NCI-H2081 treated with DMSO at 0.1 percent for 48 hours (cell line): ENCODE results near the gene MED20.
"Not testable (repeated sequence)": the region's sequence is repeated elsewhere in the genome, so short reads cannot be mapped to it uniquely, and the experiment has no call there.

Experiments used
- DNase-seq: peaks from one replicate; lab custom pipeline; 2025; lab: John Stamatoyannopoulos, UW

The MED20 gene

GRCh38 chr6:41920921-41921711 is at the start of gene MED20, which contains the start of gene BYSL:
MED20 (minus strand) TSS chr6:41921139; CDS start chr6:41921018, 121 bp downstream.
BYSL (plus strand) TSS chr6:41921499; CDS start chr6:41921563, 64 bp downstream.
- DNase-seq, result peak; percentile 69

- DNase-seq, result no peak
Measured at GRCh38 chr6:41970436-41970846, 49.5 kb upstream of the MED20 start.

- no peak for DNase-seq
Measured at GRCh38 chr6:41967312-41968287, 46.7 kb upstream of the MED20 start.

GRCh38 chr6:41966961-41967311 is 46.0 kb upstream of the MED20 start:
- no peak for DNase-seq

DNA sequence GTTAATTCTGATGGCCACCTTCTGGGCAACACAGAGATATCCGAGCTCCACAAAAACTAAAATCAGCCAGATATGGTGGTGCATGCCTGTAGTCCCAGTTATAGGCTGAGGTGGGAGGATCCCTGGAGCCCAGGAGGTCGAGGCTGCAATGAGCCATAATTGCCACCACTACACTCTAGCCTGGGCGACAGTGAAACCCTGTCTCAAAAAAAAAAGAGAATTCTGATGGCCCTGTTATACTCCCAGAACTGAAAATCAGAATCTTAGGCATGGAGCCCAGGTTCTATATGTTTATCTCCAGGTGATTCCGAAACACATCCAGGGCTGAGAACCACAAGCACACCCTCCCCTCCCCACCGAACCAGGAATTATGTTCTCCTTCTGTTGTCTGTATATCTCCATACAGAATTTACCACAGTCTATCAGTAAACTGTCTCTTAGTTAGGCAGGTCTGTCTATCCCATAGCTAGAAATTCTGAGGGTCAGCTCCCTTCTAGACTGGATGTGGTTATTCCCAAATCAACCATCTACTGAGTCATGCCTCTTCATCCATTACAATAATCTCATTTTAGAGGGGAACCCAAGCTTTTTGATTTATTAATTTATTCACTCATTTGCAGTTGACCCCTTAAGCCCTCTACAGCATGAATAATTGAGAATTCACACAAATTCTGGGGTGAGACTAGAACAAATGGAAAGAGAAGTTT is 45.4 kb upstream of the MED20 start:
- DNase-seq, result no peak

GRCh38 chr6:41965429-41966213 is 44.7 kb upstream of the MED20 start:
- DNase-seq, result no peak

GRCh38 chr6:41964201-41964887 is 43.4 kb upstream of the MED20 start:
- no peak for DNase-seq

GRCh38 chr6:41963371-41963770 is 42.4 kb upstream of the MED20 start:
- DNase-seq, result no peak

- DNase-seq, result no peak
Measured at GRCh38 chr6:41960028-41960427, 39.1 kb upstream of the MED20 start.

- DNase-seq, result no peak
Measured at GRCh38 chr6:41958022-41958856, 37.3 kb upstream of the MED20 start.

- no peak for DNase-seq
Measured at GRCh38 chr6:41957117-41957516, 36.2 kb upstream of the MED20 start.

DNA sequence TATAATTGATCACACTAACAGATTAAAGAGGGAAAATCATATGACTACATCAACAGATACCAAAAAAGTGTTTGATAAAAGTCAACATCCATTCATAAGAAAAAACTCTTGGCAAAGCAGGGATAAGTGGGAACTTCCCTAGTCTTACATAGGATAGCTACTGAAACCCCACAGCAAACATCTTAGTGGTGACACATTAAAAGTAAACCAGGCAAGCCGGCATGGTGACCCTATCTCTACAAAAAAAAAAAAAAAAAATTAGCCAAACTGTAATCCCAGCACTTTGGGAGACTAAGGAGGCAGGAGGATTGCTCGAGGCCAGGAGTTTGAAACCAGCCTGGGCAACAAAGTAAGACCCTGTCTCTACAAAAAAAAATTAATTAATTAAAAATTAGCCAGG is 34.5 kb upstream of the MED20 start:
- no peak for DNase-seq

GRCh38 chr6:41954668-41955067 is 33.7 kb upstream of the MED20 start:
- DNase-seq, result no peak

DNA sequence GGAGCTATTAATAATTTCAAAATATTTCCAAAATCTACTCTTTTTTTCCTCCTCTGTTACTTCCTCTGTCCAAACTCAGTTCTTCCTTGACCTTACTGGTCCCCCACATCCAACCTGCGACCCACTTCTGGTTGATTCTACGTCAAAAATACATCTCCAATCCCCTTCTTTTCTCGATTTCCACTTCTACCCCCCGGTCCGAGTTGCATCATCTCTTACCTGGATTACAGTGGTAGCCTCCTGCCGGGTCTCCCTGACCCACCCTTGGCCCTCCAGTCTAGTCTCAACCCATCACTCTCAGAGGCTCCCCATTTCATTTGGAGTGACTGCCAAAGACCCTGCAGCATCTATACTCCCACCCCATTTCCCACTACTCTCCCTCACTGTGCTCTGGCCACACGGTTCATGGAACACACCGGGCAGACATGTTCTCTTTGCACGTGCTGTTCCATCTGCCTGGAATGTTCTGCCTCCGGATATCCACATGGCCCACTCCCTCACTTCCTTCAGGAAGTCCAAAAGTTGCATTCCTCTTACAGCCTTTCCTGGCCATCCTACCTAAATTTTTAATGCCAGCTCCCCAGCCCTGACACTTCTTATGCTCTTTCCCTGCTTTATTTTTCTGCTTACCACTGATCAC is 26.8 kb upstream of the MED20 start:
- DNase-seq, result no peak

DNA sequence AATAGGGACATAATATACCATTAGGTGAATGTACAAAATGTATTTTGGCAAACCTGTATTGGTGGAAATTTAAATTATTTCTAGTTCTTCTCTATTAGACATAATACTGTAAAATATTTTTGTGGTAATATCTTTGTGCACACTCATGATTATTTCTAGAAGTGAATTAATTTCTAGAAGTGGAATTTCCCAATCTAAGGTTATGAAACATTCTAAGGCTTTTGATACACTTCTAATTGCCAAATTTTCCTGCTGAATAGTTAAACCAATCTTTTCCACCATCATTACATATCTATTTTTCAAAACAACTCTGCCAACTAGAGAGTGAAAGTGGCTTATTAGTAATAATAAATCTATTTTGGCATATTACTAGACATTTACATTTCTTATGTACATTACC is 22.5 kb upstream of the MED20 start:
- no peak for DNase-seq

- not testable (repeated sequence) for DNase-seq
Measured at GRCh38 chr6:41942882-41943281, 21.9 kb upstream of the MED20 start.

DNA sequence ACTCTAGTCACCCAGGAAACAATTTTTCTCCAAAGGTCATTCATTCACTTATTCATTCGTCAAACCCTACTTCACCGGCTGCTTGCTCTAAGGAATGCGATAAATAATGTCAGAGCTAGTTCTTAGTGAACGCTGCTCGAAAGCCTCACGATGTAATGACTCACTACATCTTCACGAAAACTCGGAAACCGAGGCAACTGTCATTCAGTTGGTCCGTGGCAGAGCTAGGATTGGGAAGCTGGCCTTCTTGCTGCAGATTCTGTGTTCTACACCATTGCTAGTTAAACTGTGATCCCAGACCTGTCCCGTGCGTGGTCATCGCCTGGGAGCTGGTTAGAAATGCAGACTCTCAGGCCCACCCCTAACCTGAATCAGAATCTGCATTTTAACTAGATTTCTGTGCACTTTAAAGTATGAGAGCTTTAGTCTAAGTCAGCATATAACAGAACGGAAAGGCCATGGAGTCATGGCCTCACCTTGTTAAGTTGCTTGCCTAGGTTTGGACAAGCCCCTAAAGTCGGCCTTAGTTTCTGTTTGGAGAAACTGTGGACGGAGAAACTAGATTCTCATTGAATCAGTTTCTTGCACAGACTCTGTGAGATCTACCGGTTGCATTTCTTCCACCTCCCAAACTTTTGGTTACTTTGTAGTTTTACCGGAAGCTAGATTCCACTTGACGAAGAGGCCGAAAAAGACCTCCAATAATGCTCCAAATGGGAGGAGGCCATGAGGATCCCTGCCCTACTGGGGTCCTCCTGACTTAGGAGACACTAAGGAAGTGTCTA is 21.3 kb upstream of the MED20 start:
- DNase-seq, result no peak

GRCh38 chr6:41941280-41942066 is 20.5 kb upstream of the MED20 start, which contains the start of gene CCND3:
CCND3 (minus strand) TSS chr6:41941808; CDS start chr6:41941649, 159 bp downstream.
- DNase-seq, result peak; percentile 32
